MV-4-11 (cell line): ENCODE measurements around the gene TCF7L2.
A peak's percentile ranks its signal among the peaks of the same experiment; 100 is the strongest.

ENCODE experiments used
- DNase-seq: peaks from one replicate; lab custom pipeline; 2025; lab: John Stamatoyannopoulos, UW

TCF7L2 gene

GRCh38 chr10:113000442-113000841, 50.4 kb downstream of the TCF7L2 start:
- no peak for DNase-seq

GRCh38 chr10:113000876-113001598, 51.0 kb downstream of the TCF7L2 start:
- DNase-seq, result no peak

- no peak for DNase-seq
Measured at GRCh38 chr10:113001599-113002448, 51.8 kb downstream of the TCF7L2 start.

- DNase-seq, result no peak
Measured at GRCh38 chr10:113002449-113002777, 52.4 kb downstream of the TCF7L2 start.

- DNase-seq, result no peak
Measured at GRCh38 chr10:113003052-113003451, 53.0 kb downstream of the TCF7L2 start.

- no peak for DNase-seq
Measured at GRCh38 chr10:113004069-113004618, 54.1 kb downstream of the TCF7L2 start.

GRCh38 chr10:113005380-113005779, 55.3 kb downstream of the TCF7L2 start:
- peak; percentile 77 for DNase-seq

GRCh38 chr10:113006656-113007342, 56.8 kb downstream of the TCF7L2 start:
- DNase-seq, result no peak

- no peak for DNase-seq
Measured at GRCh38 chr10:113007343-113007771, 57.3 kb downstream of the TCF7L2 start.

- DNase-seq, result peak; percentile 75
Measured at GRCh38 chr10:113007821-113008220, 57.8 kb downstream of the TCF7L2 start.

GRCh38 chr10:113011592-113012374, 61.7 kb downstream of the TCF7L2 start:
- no peak for DNase-seq

- DNase-seq, result no peak
Measured at GRCh38 chr10:113015201-113015600, 65.2 kb downstream of the TCF7L2 start.

- DNase-seq, result no peak
Measured at GRCh38 chr10:113017376-113017775, 67.3 kb downstream of the TCF7L2 start.

GRCh38 chr10:113018034-113018433, 68.0 kb downstream of the TCF7L2 start:
- no peak for DNase-seq

GRCh38 chr10:113019096-113019495, 69.0 kb downstream of the TCF7L2 start:
- no peak for DNase-seq

- DNase-seq, result no peak
Measured at GRCh38 chr10:113019692-113020474, 69.8 kb downstream of the TCF7L2 start.

- no peak for DNase-seq
Measured at GRCh38 chr10:113020475-113020753, 70.4 kb downstream of the TCF7L2 start.

GRCh38 chr10:113020838-113021237, 70.8 kb downstream of the TCF7L2 start:
- no peak for DNase-seq

GRCh38 chr10:113021268-113022040, 71.4 kb downstream of the TCF7L2 start:
- no peak for DNase-seq

GRCh38 chr10:113022265-113022664, 72.2 kb downstream of the TCF7L2 start:
- DNase-seq, result no peak
